GM20431 (cell line): ENCODE results near the gene MAX.

ENCODE experiments used
- in situ Hi-C: fragments of 300-500 bp; cut with MseI, MboI; formaldehyde crosslinking; loops from one replicate; pipeline ENCODE4 v1.15.0; 2020; ENCODE audit warnings: low sequenced_read_pairs; ENCODE audit not compliant: unreplicated experiment

The MAX gene

DNA sequence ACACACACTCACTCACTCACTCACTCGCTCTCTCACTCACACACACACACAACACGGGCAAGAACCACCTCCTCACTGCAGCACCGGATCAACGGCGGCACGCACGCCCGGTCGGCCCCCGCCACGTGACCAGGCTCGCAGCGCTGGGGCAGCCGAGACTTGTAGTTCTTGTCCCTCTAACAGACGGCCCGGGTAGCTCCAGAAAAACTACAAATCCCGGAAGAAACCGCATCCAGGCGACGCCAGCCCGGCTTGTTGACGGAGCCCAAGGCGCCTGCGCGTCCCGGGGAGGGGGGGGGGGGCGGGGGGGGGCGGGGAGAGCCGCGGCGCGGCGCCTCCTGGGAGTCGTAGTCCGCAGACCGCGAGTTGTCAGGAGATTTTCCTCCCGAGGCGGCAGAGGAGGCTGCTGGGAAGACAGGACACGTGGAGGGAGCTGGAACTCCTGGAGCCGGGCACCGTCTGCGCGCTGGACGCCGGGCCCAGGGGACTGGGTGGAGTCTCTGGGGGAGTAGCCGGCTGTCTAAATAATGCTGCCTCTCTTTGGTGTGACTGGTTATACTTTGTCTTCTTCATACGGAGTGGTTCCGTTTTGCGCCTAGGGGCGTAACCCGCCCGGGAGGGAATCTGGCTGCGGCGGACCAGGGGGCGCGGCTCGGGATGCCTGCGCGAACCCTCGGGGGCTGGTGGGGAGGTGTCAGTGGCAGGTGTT is at the start of gene MAX:
TSS of gene MAX (minus strand) at position 77 of the 709 bp plus-strand sequence. CDS start 178 bp downstream, outside the sequence.
- in situ Hi-C loops, result no loop called here

DNA sequence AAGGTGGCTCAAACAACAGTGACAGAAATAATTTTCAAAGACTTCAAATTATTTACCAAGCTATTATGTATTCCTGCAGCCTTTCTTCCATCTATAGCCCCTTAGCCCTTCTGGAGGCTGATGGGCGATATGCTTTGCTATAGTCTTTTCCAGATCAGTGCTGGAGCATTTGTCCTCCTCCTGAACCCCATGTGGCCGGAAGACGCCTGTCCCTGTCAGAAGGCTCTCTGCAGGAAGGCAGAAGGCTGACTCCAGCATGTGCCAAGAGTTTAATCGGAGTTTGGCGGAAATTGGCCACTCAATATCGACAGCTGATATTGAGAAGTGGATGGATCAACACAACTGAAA is 49.3 kb upstream of the MAX start:
- in situ Hi-C loops, result loop anchor here (25.0 kb wide), 3 partner anchors 686 to 911 kb away; no protein-coding TSS in a partner anchor

DNA sequence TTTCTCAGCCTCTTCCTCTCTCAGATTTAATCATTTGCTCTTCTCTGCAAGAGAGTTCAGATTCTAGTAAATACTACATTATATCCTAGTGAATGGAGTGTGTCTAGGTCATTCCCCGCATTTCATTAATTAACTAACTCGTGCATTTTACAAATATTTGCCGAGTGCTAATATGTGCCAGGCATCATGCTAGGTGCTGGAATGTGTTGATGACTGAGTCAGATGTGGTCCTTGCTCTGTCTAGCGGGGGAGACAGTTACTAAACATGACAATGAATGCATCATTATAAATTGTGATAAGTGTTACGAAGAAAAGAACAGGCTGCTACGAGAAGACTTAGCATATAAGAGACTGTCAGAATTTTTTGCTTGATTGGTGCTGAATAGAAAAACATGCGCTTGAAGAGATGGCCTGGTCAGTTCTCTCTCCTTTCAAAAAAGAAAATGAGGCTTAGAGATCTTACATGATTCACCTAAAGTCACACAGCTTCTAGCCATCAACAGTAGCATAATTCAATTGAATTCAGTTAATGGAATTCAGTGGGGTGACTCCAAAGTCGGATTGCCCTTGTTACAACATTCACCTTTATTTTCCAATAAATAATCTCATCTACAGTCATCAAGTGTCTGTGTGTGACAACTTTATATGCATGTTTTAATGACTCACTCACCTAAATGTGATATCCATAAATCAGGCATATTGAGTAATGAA is 48.7 kb upstream of the MAX start:
- in situ Hi-C loops, result loop anchor here (25.0 kb wide), 3 partner anchors 686 to 911 kb away; no protein-coding TSS in a partner anchor

DNA sequence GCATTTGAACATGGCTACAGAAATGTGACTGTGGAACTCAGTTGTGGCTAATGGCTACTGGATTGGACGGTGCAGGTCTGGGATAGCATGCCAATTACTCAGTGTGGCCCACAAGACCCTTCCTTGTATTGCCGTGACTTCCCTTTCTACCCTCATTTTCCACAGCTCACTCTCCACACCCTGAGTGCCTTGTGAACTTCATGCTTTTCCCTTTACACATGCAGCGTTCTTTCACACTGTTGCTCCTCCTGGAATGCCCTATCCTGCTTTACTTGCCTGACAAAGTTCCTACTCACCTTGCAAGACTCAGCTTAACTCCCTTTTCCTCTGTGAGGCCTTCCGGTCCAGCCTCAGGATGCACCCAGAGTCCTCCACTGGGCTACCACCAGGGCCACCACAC is 46.8 kb upstream of the MAX start:
- in situ Hi-C loops, result no loop called here

DNA sequence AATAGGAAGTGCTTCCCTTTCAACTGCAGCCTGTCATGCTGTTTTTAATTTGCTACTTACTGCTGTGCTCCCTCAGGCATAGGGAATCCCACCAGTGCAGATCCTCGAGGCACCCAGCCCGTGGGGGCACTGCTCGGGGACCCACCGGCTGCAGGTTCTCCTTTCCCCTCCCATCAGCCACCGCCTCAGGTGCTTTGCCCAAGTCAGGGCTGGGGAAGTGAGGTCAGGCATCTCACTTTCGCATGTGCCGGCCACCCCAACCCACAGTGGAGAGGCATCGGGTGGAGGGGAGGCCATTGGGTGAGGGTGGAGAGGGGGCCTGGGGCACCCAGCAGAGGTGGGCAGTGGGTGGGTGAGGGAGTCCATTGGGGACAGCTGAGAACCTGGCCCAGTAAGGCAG is 41.9 kb upstream of the MAX start:
- in situ Hi-C loops, result no loop called here

GRCh38 chr14:65142914-65143625 is 40.8 kb upstream of the MAX start:
- in situ Hi-C loops, result no loop called here

DNA sequence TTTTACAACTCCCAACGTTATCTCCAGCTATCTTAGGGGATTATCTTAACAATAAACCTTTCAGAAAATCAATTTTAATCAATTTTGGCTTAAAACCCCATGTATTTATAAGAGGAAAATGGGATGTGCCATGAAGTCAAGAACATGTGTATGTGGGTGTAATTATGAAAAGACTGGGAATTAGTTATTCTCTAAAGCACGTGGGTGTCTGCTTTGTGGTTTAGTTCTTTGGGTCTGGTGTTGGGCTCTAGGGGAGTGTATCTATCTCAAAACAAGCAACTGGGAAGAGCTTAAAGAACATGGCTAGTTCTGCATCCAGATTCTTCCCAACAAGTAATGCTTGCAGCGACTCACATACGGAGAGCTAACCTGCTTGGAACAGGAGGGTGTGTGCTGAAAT is 40.1 kb upstream of the MAX start:
- in situ Hi-C loops, result no loop called here

DNA sequence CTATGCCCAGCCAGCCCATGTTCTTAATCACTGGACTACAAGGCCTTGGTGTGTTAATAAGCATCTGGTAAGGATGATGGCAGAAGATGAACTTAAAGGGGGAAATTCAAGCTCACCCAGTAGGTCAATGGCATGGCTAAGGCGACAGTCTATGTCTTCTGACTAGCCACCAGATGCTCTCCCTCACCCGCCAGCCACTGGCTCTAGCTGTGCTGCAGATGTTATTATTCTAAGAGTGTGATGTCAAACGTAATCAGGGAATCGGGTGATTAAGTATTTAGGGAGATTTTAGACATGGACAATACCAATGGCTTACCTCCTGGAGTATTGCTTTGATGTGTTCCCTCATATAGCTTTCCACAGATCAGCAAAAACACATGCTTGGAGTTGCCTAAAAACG is 39.2 kb upstream of the MAX start:
- in situ Hi-C loops, result no loop called here

DNA sequence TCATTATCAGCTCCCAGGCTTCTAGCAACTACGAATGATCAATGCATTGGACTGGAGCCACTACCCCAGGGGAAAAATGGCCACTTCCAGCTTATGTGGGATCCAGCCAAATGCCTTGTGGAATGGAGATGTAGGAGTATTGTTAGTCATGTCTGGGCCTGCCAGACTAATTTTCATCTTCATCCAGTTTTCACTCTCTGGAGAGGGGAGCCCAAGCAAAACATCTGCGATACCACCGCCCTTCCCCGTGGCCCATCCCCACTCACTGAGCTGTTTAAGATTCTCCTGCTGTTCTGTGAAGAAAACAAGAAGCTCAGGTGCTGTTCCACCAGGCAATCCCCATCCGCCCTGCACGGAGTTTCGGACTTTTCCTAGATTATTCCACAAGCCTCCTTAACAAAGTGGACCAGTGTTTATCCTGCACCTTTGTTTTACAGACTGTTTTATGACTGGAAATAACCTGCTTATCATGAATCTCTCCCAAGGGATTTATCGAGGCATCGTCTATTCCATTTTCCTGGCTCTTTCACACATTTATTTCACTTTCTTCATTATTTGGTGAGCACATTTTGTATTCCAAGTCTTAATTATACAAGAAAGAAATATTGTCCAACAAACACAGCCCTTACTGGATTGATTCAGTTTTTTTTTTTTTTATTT is 35.5 kb upstream of the MAX start:
- in situ Hi-C loops, result no loop called here

GRCh38 chr14:65134651-65135579 is 32.6 kb upstream of the MAX start:
- in situ Hi-C loops, result no loop called here

DNA sequence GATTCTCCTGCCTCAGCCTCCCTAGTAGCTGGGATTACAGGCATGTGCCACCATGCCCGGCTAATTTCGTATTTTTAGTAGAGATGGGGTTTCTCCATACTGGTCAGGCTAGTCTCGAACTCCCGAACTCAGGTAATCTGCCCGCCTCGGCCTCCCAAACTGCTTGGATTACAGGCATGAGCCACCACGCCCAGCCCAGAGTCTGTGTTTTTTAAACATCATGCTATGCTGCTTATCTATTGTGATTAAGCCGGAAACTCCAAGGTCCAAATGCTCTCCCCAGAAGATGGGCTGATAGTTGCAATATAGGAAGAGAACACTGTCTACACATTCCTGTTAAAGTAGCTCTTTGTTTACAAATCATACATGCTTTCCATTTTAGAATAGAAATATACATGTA is 30.5 kb upstream of the MAX start:
- in situ Hi-C loops, result no loop called here

DNA sequence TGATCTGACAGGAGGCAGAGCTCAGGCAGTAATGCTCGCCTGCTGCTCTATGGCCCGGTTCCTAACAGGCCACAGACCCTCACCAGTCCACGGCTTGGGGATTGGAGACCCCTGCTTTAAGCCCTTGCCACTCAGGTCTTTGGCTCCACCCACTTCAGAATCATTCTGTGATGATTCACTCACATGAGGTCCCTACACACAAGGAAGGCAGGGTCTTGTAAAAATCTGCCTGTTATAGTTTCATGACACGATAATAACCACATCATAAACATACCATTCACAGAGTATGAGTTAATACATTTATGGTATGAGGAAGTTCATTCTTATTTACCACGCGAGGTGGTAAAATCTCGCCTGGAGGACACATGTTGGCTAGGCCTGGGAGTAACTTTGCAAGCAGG is 29.0 kb upstream of the MAX start:
- in situ Hi-C loops, result no loop called here

DNA sequence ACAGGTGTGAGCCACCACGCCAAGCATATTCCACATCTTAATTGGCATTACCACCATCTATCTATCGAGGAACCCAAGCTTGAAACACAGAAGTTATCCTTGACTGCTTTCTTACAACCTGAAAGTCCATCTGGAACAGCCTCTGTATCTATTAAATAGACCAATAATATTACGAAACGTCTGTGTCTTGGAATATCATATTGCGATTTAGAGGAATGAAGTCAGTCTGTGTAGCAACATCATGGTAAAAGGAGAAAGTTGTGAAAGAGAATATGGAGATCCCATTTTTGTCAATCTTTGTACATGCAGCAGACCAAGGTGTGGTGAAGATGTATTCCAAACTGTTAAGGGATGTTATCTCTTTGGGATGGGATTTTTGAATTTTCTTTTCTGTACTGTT is 25.8 kb upstream of the MAX start:
- in situ Hi-C loops, result no loop called here

- in situ Hi-C loops, result no loop called here
Observed at GRCh38 chr14:65117769-65118745, 15.7 kb upstream of the MAX start.

DNA sequence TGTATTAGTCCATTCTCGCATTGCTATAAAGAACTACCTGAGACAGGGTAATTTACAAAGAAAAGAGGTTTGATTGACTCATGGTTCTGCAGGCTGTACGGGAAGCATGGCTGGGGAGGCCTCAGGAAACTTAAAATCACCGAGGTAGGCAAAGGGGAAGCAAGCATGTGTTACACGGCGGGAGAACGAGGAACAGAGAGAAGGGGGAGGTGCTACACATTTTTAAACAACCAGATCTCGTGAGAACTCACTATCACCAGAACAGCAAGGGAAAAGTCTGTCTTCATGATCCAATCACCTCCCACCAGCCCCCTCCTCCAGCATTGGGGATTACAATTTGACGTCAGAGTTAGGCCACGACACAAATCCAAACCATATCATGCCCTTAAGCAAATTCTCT is 13.3 kb upstream of the MAX start:
- in situ Hi-C loops, result no loop called here

- in situ Hi-C loops, result no loop called here
Observed at GRCh38 chr14:65110525-65110924, 8.2 kb upstream of the MAX start.

GRCh38 chr14:65109357-65109756 is 7.0 kb upstream of the MAX start:
- in situ Hi-C loops, result no loop called here

GRCh38 chr14:65107200-65107599 is 4.9 kb upstream of the MAX start:
- in situ Hi-C loops, result no loop called here
